HL-60 (cell line): Measurements from ENCODE around the gene CFAP92.

ENCODE experiments used
- DNase-seq, 2 experiments: peaks; one replicate each; pipeline ENCODE4 v3.0.0-alpha.2; 2010 to 2020; ENCODE audit warnings: low read depth in 1 of 2, low spot score in 1 of 2
- H3K27ac ChIP-seq: fragments of 250-450 bp; sonication (Bioruptor Pico); replicated peaks from 2 replicates; pipeline ENCODE4 v1.5.1; 2020; ENCODE audit warnings: mild to moderate bottlenecking, moderate library complexity
- H3K27me3 ChIP-seq: fragments of 250-450 bp; sonication (Bioruptor Pico); 2 replicates; pipeline ENCODE4 v1.5.1; 2021; ENCODE audit warnings: mild to moderate bottlenecking, moderate library complexity; ENCODE audit not compliant: insufficient read depth, poor library complexity, severe bottlenecking
- H3K4me3 ChIP-seq: replicated peaks from 2 replicates; pipeline ENCODE4 v1.5.1; 2011; ENCODE audit warnings: mild to moderate bottlenecking, control low read depth, low read length; ENCODE audit not compliant: insufficient read depth
- GABPA ChIP-seq: IDR thresholded peaks from 2 replicates; pipeline ENCODE4 v1.6.1; 2012; ENCODE audit warnings: low read depth
- POLR2AphosphoS5 ChIP-seq: IDR thresholded peaks from 2 replicates; pipeline ENCODE4 v1.6.1; 2012; ENCODE audit warnings: low read depth
- REST ChIP-seq: IDR thresholded peaks from 2 replicates; pipeline ENCODE4 v1.6.1; 2012; ENCODE audit warnings: low read depth; ENCODE audit not compliant: insufficient replicate concordance
- SPI1 ChIP-seq: IDR thresholded peaks from 2 replicates; pipeline ENCODE4 v1.6.1; 2012; ENCODE audit warnings: low read depth, mild to moderate bottlenecking, borderline replicate concordance
- TF ChIP-seq, protein P1 (sequence below): IDR thresholded peaks from one replicate; pipeline ENCODE4 v1.5.1; 2011; ENCODE audit warnings: low read length, control low read depth, inconsistent platforms; ENCODE audit not compliant: insufficient read depth

Gene CFAP92

GRCh38 chr3:128914966-128915645, 78.8 kb downstream of the CFAP92 start:
- DNase-seq = no peak
- H3K27me3 ChIP-seq = no peaks in the 10 kb centered on the region
- H3K4me3 ChIP-seq = no peak overlapping the region
- TF ChIP-seq SPI1 (no peak), POLR2AphosphoS5 (no peak), REST (no peak)
- H3K27ac ChIP-seq = no peak overlapping the region

DNA sequence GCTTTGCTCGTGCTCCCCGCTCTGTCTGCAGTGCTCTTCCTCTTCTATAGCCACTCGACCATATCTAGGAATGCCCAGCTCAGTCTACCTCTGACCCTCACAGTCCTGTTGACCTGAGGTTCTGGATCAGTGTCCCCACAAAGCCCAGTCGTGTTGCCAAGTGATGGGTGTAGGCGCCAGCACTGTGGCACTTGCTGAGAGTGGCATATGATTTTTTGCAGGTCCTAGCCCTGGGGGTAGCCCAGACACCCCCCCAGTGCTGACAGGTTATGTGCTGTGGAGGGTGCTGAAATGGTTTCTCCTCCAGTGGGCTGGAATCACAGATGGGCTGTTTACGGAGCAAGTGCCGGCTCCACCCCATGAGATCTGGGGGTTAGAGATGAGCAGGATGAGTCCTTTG, 82.0 kb downstream of the CFAP92 start:
- H3K27ac ChIP-seq = no peak overlapping the region
- no peaks in the 10 kb centered on the region for H3K27me3 ChIP-seq
- no peak for DNase-seq
- H3K4me3 ChIP-seq = no peak overlapping the region
- TF ChIP-seq POLR2AphosphoS5 (no peak), REST (no peak), GABPA (no peak), SPI1 (no peak)
- TF ChIP-seq, protein P1, sequence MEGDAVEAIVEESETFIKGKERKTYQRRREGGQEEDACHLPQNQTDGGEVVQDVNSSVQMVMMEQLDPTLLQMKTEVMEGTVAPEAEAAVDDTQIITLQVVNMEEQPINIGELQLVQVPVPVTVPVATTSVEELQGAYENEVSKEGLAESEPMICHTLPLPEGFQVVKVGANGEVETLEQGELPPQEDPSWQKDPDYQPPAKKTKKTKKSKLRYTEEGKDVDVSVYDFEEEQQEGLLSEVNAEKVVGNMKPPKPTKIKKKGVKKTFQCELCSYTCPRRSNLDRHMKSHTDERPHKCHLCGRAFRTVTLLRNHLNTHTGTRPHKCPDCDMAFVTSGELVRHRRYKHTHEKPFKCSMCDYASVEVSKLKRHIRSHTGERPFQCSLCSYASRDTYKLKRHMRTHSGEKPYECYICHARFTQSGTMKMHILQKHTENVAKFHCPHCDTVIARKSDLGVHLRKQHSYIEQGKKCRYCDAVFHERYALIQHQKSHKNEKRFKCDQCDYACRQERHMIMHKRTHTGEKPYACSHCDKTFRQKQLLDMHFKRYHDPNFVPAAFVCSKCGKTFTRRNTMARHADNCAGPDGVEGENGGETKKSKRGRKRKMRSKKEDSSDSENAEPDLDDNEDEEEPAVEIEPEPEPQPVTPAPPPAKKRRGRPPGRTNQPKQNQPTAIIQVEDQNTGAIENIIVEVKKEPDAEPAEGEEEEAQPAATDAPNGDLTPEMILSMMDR = no peak

GRCh38 chr3:128910006-128910405, 83.9 kb downstream of the CFAP92 start:
- H3K27ac ChIP-seq = no peak overlapping the region
- H3K27me3 ChIP-seq = no peaks in the 10 kb centered on the region
- 0 out of 2 replicates have a peak, but pooled peaks have one; percentile 20 for TF ChIP-seq POLR2AphosphoS5
- TF ChIP-seq, protein P1 = no peak
- H3K4me3 ChIP-seq = no peak overlapping the region
- DNase-seq = no peak

- H3K27ac ChIP-seq = no peak overlapping the region
- DNase-seq = no peak
- no peak overlapping the region for H3K4me3 ChIP-seq
- TF ChIP-seq SPI1 = no peak
- TF ChIP-seq GABPA = no peak
- no peak for TF ChIP-seq REST
- no peak for TF ChIP-seq POLR2AphosphoS5
- TF ChIP-seq, protein P1 = no peak
- no peaks in the 10 kb centered on the region for H3K27me3 ChIP-seq
Measured at GRCh38 chr3:128908951-128909350, 84.9 kb downstream of the CFAP92 start.
